ENCODE measurements around the gene TMEM14A.

Gene TMEM14A

DNA sequence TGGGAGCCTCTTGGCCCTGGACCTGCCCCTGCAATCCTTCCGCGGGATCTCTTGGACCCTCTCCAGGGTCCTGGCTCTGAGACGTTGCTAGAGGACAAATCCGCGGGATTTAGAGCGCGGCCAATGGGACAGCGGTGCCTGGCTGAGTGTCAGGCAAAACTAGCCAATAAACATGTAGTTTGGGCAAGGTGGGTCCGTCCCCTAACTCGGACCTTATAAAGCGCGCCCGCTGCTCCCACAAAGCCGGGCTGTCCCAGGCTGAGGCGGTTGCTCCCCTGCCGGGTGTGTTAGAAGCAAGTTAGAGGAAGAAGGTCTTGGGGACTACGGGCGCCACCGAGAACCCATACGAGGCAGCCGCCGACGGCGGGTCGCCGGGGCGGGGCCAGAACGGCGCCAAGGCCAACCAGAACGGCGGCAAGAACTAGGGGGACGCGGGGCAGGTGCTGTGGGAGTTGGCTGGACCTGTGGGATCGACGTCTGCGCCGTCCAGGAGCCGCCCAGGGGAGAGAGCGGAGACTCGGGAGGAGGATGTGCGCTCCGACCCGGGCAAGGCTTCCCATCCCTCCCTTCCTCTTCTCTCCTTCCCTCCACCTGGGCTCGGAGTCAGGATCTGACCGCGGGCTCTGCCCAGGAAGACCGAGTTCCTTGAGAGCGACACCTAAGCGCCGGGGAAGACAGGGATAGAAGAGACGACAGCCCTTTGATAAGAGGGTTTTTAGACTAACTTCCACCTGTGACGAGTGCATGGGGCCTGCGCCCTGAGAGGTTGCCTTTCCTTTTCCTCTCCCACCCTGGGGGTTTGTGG, 6.5 kb upstream of the TMEM14A start:
- ChIA-PET POLR2A (no interaction called here), CTCF (interaction anchor here (0.7 to 2.8 kb wide), 12 partner anchors 10 to 381 kb away, joined by 3 to 21 read pairs (median 4); no protein-coding TSS in a partner anchor)
- H3K36me3 ChIP-seq (ENCODE audit: control insufficient read depth in 4 of 4, insufficient read depth in 4 of 4, low read length in 3 of 4): no peaks in the 10 kb centered on the region
- WGBS (ENCODE audit: insufficient coverage): 0% methylated on average over 35 of the region's 53 CpGs
- H3K9me3 ChIP-seq (ENCODE audit: control extremely low read depth in 1 of 5, control insufficient read depth in 4 of 5, insufficient read depth in 2 of 5, low read depth in 1 of 5, low read length in 4 of 5): no peaks in the 10 kb centered on the region
- peak overlapping the region; percentile 74 to 90 (median 80) for H3K4me3 ChIP-seq (ENCODE audit: control insufficient read depth in 1 of 7, extremely low read depth in 1 of 7, insufficient read depth in 4 of 7, low read depth in 2 of 7, low read length in 6 of 7)
- no peaks in the 10 kb centered on the region for H3K27me3 ChIP-seq (replicated peaks in 2 of 5; ENCODE audit: control insufficient read depth in 4 of 5, insufficient read depth in 5 of 5, low read length in 4 of 5)
- DNase-seq: peak; percentile 90 to 92 (median 91)
- H3K4me1 ChIP-seq (ENCODE audit: control extremely low read depth in 1 of 4, control insufficient read depth in 4 of 4, insufficient read depth in 4 of 4, low read length in 3 of 4): peaks cover 5 to 25% (median 16%) of the 10 kb centered on the region in 4 experiments
- H3K27ac ChIP-seq (ENCODE audit: insufficient read depth in 1 of 2, low read depth in 1 of 2, low read length in 2 of 2, poor library complexity in 1 of 2, severe bottlenecking in 2 of 2): peak overlapping the region in 1 of 2 experiments; percentile 44

DNA sequence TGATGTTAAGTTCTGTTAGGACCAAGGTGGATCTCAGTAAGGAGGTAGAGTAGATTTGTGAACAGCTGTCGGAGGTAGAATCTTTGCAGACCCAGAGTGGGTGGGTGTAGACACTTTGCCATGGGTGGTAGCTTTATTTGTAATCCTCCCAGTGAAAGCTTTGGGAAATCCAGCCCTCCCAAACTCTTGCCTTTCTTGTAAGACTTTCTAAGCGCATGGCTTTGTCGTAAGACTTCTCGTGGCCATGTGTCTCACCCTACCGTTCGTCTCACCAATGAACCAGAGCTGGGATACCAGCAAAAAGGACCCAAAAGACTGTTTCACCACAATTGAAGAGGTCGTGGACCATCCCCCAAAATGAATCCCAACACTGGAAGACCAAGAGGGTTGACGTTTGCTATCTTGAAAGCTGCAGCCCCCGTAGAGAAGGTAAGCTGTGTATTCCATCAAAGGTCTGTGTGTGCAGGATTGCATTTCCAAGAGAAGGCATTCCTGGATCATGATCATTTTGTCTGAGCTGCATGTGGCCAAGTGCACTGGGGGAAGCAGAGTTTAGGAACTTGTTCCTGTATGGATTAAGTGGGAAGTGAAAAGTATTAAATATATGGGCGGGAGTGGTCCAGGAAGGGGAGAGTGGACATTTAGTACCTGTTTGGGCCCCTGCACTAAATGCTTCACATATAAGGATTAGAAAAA, 5.8 kb upstream of the TMEM14A start:
- H3K9me3 ChIP-seq (ENCODE audit: control extremely low read depth in 1 of 5, control insufficient read depth in 4 of 5, insufficient read depth in 2 of 5, low read depth in 1 of 5, low read length in 4 of 5): no peaks in the 10 kb centered on the region
- CTCF ChIA-PET: interaction anchor here (0.7 to 2.8 kb wide), 12 partner anchors 9 to 382 kb away, joined by 3 to 21 read pairs (median 4); no protein-coding TSS in a partner anchor
- no peaks in the 10 kb centered on the region for H3K36me3 ChIP-seq (ENCODE audit: control insufficient read depth in 4 of 4, insufficient read depth in 4 of 4, low read length in 3 of 4)
- 95% methylated on average over 9 of the region's 10 CpGs for WGBS (ENCODE audit: insufficient coverage)
- no peak for DNase-seq
- H3K4me3 ChIP-seq (ENCODE audit: control insufficient read depth in 1 of 7, extremely low read depth in 1 of 7, insufficient read depth in 4 of 7, low read depth in 2 of 7, low read length in 6 of 7): peak overlapping the region in 6 of 7 experiments; percentile 74 to 90 (median 80)
- POLR2A ChIA-PET: no interaction called here
- H3K27me3 ChIP-seq (replicated peaks in 2 of 5; ENCODE audit: control insufficient read depth in 4 of 5, insufficient read depth in 5 of 5, low read length in 4 of 5): no peaks in the 10 kb centered on the region
- H3K4me1 ChIP-seq (ENCODE audit: control extremely low read depth in 1 of 4, control insufficient read depth in 4 of 4, insufficient read depth in 4 of 4, low read length in 3 of 4): peaks cover 5 to 25% (median 16%) of the 10 kb centered on the region in 4 experiments
- no peak overlapping the region for H3K27ac ChIP-seq (ENCODE audit: insufficient read depth in 1 of 2, low read depth in 1 of 2, low read length in 2 of 2, poor library complexity in 1 of 2, severe bottlenecking in 2 of 2)

DNA sequence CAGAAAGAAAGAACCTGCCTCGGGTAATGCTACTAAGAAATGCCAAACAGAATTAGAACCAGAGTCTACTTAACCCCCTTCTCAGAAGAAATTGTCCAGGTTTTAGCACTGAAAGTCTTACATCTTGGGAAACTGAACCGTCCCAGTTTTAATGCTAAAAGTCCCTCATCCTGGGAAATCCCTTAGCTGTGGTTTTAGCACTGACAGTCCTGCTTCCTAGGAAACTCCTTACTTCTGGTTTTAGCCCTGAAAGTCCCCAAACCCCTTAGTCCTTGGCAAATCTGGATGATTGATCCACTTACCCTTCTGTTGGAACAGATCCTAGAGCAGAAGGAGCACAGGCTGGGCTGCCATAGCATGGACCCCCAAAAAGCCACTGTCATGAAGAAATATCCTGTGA, 4.8 kb upstream of the TMEM14A start:
- Histone ChIP-seq H3K27me3 (replicated peaks in 2 of 5; ENCODE audit: control insufficient read depth in 4 of 5, insufficient read depth in 5 of 5, low read length in 4 of 5) (no peaks in the 10 kb centered on the region), H3K9me3 (ENCODE audit: control extremely low read depth in 1 of 5, control insufficient read depth in 4 of 5, insufficient read depth in 2 of 5, low read depth in 1 of 5, low read length in 4 of 5) (no peaks in the 10 kb centered on the region), H3K36me3 (ENCODE audit: control insufficient read depth in 4 of 4, insufficient read depth in 4 of 4, low read length in 3 of 4) (no peaks in the 10 kb centered on the region), H3K4me1 (ENCODE audit: control extremely low read depth in 1 of 4, control insufficient read depth in 4 of 4, insufficient read depth in 4 of 4, low read length in 3 of 4) (peaks cover 5 to 33% (median 23%) of the 10 kb centered on the region in 4 experiments), H3K27ac (ENCODE audit: insufficient read depth in 1 of 2, low read depth in 1 of 2, low read length in 2 of 2, poor library complexity in 1 of 2, severe bottlenecking in 2 of 2) (no peak overlapping the region), H3K4me3 (ENCODE audit: control insufficient read depth in 1 of 7, extremely low read depth in 1 of 7, insufficient read depth in 4 of 7, low read depth in 2 of 7, low read length in 6 of 7) (no peak overlapping the region)
- 96% methylated on average over 2 of the region's 2 CpGs for WGBS (ENCODE audit: insufficient coverage)
- ChIA-PET POLR2A (no interaction called here), CTCF (interaction anchor here (0.6 to 2.8 kb wide), 2 partner anchors 250 to 323 kb away, joined by 4 to 21 read pairs; no protein-coding TSS in a partner anchor)
- DNase-seq: no peak

DNA sequence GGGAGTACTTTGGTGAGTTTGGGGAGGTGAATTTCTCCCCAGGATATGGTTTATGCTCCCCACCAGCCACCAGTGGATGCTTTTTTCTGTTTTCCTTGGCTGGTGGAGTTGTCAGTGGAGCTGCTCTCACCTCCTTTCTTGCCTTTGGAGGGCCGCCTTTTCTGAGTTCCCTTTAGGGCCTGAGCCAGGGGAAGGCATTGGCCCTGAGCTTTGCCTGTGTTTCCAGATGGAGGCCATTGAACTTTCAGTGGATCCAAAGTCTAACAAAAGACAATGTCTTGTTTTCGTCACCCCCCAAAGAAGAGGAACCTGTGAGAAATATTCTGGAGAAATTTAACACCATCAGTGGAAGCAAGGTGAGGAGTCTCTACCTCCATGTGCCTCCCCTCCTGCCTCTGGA, 4.4 kb upstream of the TMEM14A start:
- ChIA-PET CTCF (interaction anchor here (0.6 to 2.8 kb wide), 2 partner anchors 250 to 324 kb away, joined by 4 to 21 read pairs; no protein-coding TSS in a partner anchor), POLR2A (no interaction called here)
- H3K4me1 ChIP-seq (ENCODE audit: control extremely low read depth in 1 of 4, control insufficient read depth in 4 of 4, insufficient read depth in 4 of 4, low read length in 3 of 4): peaks cover 5 to 37% (median 26%) of the 10 kb centered on the region in 4 experiments
- DNase-seq: no peak
- no peak overlapping the region for H3K27ac ChIP-seq (ENCODE audit: insufficient read depth in 1 of 2, low read depth in 1 of 2, low read length in 2 of 2, poor library complexity in 1 of 2, severe bottlenecking in 2 of 2)
- no peaks in the 10 kb centered on the region for H3K27me3 ChIP-seq (replicated peaks in 2 of 5; ENCODE audit: control insufficient read depth in 4 of 5, insufficient read depth in 5 of 5, low read length in 4 of 5)
- no peaks in the 10 kb centered on the region for H3K9me3 ChIP-seq (ENCODE audit: control extremely low read depth in 1 of 5, control insufficient read depth in 4 of 5, insufficient read depth in 2 of 5, low read depth in 1 of 5, low read length in 4 of 5)
- no peaks in the 10 kb centered on the region for H3K36me3 ChIP-seq (ENCODE audit: control insufficient read depth in 4 of 4, insufficient read depth in 4 of 4, low read length in 3 of 4)
- H3K4me3 ChIP-seq (ENCODE audit: control insufficient read depth in 1 of 7, extremely low read depth in 1 of 7, insufficient read depth in 4 of 7, low read depth in 2 of 7, low read length in 6 of 7): no peak overlapping the region
- WGBS (ENCODE audit: insufficient coverage): 100% methylated on average over 2 of the region's 2 CpGs

GRCh38 chr6:52667572-52667971, 3.3 kb upstream of the TMEM14A start:
- CTCF ChIA-PET: interaction anchor here (0.6 to 1.4 kb wide), 3 partner anchors 15 to 1061 kb away, joined by 3 to 4 read pairs (median 3); no protein-coding TSS in a partner anchor
- no peak for DNase-seq
- H3K9me3 ChIP-seq (ENCODE audit: control extremely low read depth in 1 of 5, control insufficient read depth in 4 of 5, insufficient read depth in 2 of 5, low read depth in 1 of 5, low read length in 4 of 5): no peaks in the 10 kb centered on the region
- POLR2A ChIA-PET: no interaction called here
- WGBS (ENCODE audit: insufficient coverage): no CpG with 5 or more reads among the region's 1 CpG
- no peak overlapping the region for H3K27ac ChIP-seq (ENCODE audit: insufficient read depth in 1 of 2, low read depth in 1 of 2, low read length in 2 of 2, poor library complexity in 1 of 2, severe bottlenecking in 2 of 2)
- H3K4me1 ChIP-seq (ENCODE audit: control extremely low read depth in 1 of 4, control insufficient read depth in 4 of 4, insufficient read depth in 4 of 4, low read length in 3 of 4): peaks cover 5 to 38% (median 27%) of the 10 kb centered on the region in 4 experiments
- H3K4me3 ChIP-seq (ENCODE audit: control insufficient read depth in 1 of 7, extremely low read depth in 1 of 7, insufficient read depth in 4 of 7, low read depth in 2 of 7, low read length in 6 of 7): no peak overlapping the region
- H3K36me3 ChIP-seq (ENCODE audit: control insufficient read depth in 4 of 4, insufficient read depth in 4 of 4, low read length in 3 of 4): no peaks in the 10 kb centered on the region
- peaks cover 0 to 1% (median 0%) of the 10 kb centered on the region in 5 experiments for H3K27me3 ChIP-seq (replicated peaks in 2 of 5; ENCODE audit: control insufficient read depth in 4 of 5, insufficient read depth in 5 of 5, low read length in 4 of 5)

DNA sequence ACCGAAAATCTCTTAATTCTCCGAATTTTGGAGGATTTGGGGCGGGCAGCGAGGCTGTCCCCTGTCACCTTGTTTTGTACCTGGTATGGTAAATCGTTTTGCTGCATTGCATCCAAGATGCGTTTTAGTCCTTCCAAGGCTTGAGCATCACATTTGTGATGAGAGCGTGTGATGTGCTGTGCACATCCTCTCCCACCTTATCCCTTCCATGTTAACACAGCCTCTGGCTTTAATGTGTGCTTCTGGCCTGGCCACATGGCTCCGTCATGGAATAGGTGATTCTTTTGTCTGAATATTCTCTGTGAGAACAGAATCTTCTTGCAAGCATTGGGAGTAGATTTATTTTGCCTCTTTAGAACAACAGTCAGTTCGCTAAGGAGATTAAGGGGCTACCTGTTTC, 763 bp downstream of the TMEM14A start:
- Histone ChIP-seq H3K36me3 (ENCODE audit: control insufficient read depth in 4 of 4, insufficient read depth in 4 of 4, low read length in 3 of 4) (peaks cover 0 to 5% (median 0%) of the 10 kb centered on the region in 4 experiments), H3K9me3 (ENCODE audit: control extremely low read depth in 1 of 5, control insufficient read depth in 4 of 5, insufficient read depth in 2 of 5, low read depth in 1 of 5, low read length in 4 of 5) (no peaks in the 10 kb centered on the region), H3K27me3 (replicated peaks in 2 of 5; ENCODE audit: control insufficient read depth in 4 of 5, insufficient read depth in 5 of 5, low read length in 4 of 5) (peaks cover 0 to 1% (median 0%) of the 10 kb centered on the region in 5 experiments), H3K27ac (ENCODE audit: insufficient read depth in 1 of 2, low read depth in 1 of 2, low read length in 2 of 2, poor library complexity in 1 of 2, severe bottlenecking in 2 of 2) (no peak overlapping the region), H3K4me1 (ENCODE audit: control extremely low read depth in 1 of 4, control insufficient read depth in 4 of 4, insufficient read depth in 4 of 4, low read length in 3 of 4) (peaks cover 0 to 14% (median 10%) of the 10 kb centered on the region in 4 experiments), H3K4me3 (ENCODE audit: control insufficient read depth in 1 of 7, extremely low read depth in 1 of 7, insufficient read depth in 4 of 7, low read depth in 2 of 7, low read length in 6 of 7) (peak overlapping the region in 5 of 7 experiments; percentile 73 to 89 (median 86))
- POLR2A ChIA-PET: no interaction called here
- CTCF ChIA-PET: interaction anchor here (1.0 to 1.8 kb wide), 3 partner anchors 13 to 264 kb away, joined by 3 to 5 read pairs (median 4); no protein-coding TSS in a partner anchor
- 74% methylated on average over 6 of the region's 9 CpGs for WGBS (ENCODE audit: insufficient coverage)
- DNase-seq: no peak

Data from common myeloid progenitor, CD34-positive (primary cell).